ENCODE results near the gene A3GALT2.

The A3GALT2 gene

DNA sequence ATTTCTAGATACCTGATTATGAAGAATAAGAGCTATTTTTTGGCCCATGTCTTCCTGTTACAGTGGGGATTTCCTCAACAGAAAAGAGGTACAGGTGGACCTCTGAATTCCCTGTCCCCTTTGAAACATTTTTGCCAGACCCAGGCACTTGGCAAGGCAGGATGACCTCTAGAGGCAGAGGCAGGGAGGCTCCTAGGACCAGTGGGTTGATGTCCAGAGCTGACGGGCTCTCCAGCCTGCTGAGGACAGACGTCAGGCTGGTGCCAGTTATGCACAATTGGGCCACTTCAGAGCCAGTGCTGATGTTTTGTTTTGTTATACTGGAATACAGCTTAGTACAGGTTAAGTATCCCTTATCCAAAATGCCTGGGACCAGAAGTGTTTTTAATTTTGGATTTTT, 18.5 kb upstream of the A3GALT2 start:
- H3K9ac ChIP-seq (ENCODE audit: low read length): no peak overlapping the region
- no peaks in the 10 kb centered on the region for H3K79me2 ChIP-seq (ENCODE audit: insufficient read depth, low read length)
- H3K4me2 ChIP-seq (ENCODE audit: low read length): no peak overlapping the region
- H3K4me1 ChIP-seq (ENCODE audit: insufficient read depth, low read length, severe bottlenecking): no peaks in the 10 kb centered on the region
- no peaks in the 10 kb centered on the region for H3K9me3 ChIP-seq (ENCODE audit: low read length)
- H3K27ac ChIP-seq (ENCODE audit: low read depth, low read length, poor library complexity, severe bottlenecking): no peak overlapping the region
- no peak overlapping the region for H2AFZ ChIP-seq (ENCODE audit: low read length)
- no peaks in the 10 kb centered on the region for H3K27me3 ChIP-seq (ENCODE audit: insufficient read depth, low read length)
- no peaks in the 10 kb centered on the region for H3K36me3 ChIP-seq (ENCODE audit: insufficient read depth, low read length)
- H3F3A ChIP-seq (ENCODE audit: insufficient read depth, low read length): no peaks in the 10 kb centered on the region
- H3K4me3 ChIP-seq (ENCODE audit: low read depth, low read length, poor library complexity, severe bottlenecking): no peak overlapping the region
- TF ChIP-seq, protein P1, sequence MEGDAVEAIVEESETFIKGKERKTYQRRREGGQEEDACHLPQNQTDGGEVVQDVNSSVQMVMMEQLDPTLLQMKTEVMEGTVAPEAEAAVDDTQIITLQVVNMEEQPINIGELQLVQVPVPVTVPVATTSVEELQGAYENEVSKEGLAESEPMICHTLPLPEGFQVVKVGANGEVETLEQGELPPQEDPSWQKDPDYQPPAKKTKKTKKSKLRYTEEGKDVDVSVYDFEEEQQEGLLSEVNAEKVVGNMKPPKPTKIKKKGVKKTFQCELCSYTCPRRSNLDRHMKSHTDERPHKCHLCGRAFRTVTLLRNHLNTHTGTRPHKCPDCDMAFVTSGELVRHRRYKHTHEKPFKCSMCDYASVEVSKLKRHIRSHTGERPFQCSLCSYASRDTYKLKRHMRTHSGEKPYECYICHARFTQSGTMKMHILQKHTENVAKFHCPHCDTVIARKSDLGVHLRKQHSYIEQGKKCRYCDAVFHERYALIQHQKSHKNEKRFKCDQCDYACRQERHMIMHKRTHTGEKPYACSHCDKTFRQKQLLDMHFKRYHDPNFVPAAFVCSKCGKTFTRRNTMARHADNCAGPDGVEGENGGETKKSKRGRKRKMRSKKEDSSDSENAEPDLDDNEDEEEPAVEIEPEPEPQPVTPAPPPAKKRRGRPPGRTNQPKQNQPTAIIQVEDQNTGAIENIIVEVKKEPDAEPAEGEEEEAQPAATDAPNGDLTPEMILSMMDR (IDR thresholded peaks at IDR 0.05; ENCODE audit: low read length): no peak
- no peak for TF ChIP-seq EZH2 (IDR thresholded peaks at IDR 0.05; ENCODE audit: borderline replicate concordance, low read length)
- H3K9me2 ChIP-seq (ENCODE audit: low read depth, low read length): no peaks in the 10 kb centered on the region
- H4K20me1 ChIP-seq (ENCODE audit: insufficient read depth, low read length): 0 out of 2 replicates have a peak, but pooled peaks cover 2% of the 10 kb centered on the region

DNA sequence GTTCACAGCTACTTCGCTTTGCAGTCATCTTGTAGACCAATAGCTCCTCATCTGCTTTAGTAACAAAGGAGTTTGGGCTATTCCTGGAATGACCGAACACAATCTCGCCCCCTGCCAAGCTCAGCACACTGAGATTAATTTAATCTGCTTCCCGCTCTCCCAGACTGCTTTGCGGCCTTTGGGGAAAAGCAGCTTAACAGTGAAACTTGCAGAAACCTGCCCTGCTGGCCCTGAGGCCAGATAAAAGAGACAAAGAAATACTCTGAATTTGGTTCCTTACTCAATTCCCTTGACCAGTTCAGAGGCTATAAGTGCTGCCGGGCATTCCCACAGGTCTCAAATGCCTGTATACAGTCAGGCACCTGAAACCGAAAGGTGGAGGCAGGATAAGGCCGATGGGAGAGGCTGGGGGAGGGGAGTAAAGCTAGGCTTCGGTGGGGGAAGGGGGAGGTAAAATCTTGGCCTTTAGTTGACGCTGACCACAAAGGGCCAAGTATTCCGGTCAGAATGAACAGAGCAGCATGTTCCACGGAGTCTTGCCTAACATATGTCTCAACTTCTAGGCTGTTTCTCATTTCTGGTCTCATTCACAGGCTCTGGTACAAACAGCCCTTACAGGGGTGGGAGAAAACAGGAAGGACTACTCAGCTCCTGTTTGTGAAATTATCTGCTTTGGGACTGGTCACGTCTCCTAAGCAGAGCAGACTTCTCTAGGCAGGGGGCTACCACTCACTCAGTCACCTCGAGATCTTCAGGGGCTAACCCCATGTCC, 17.7 kb upstream of the A3GALT2 start:
- H2AFZ ChIP-seq (ENCODE audit: low read length): no peak overlapping the region
- no peaks in the 10 kb centered on the region for H3K4me1 ChIP-seq (ENCODE audit: insufficient read depth, low read length, severe bottlenecking)
- no peak overlapping the region for H3K27ac ChIP-seq (ENCODE audit: low read depth, low read length, poor library complexity, severe bottlenecking)
- H3K36me3 ChIP-seq (ENCODE audit: insufficient read depth, low read length): no peaks in the 10 kb centered on the region
- H3F3A ChIP-seq (ENCODE audit: insufficient read depth, low read length): no peaks in the 10 kb centered on the region
- no peak overlapping the region for H3K4me2 ChIP-seq (ENCODE audit: low read length)
- TF ChIP-seq, protein P1 (IDR thresholded peaks at IDR 0.05; ENCODE audit: low read length): no peak
- H3K79me2 ChIP-seq (ENCODE audit: insufficient read depth, low read length): no peaks in the 10 kb centered on the region
- no peak overlapping the region for H3K9ac ChIP-seq (ENCODE audit: low read length)
- H3K4me3 ChIP-seq (ENCODE audit: low read depth, low read length, poor library complexity, severe bottlenecking): no peak overlapping the region
- H3K27me3 ChIP-seq (ENCODE audit: insufficient read depth, low read length): no peaks in the 10 kb centered on the region
- 0 out of 2 replicates have a peak, but pooled peaks cover 2% of the 10 kb centered on the region for H4K20me1 ChIP-seq (ENCODE audit: insufficient read depth, low read length)
- no peaks in the 10 kb centered on the region for H3K9me3 ChIP-seq (ENCODE audit: low read length)
- H3K9me2 ChIP-seq (ENCODE audit: low read depth, low read length): no peaks in the 10 kb centered on the region

DNA sequence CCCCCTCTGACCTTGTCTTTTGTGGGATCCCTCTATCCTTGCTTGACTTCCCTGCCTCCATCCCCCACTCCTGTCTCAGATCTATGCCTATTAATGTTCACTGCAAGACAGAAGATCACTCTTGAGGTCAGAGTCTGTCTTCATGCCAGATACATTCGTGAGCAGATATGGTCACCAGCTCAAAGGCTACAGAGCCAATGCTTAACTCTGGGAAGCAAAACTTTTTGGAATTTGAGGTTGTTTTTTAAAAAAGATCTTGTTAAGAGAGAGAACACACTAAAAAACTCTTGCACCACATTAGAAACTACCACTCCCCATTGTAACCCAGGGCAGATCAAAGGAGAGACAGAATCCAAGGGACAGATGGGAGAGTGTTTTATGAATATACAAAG, 17.1 kb upstream of the A3GALT2 start:
- Histone ChIP-seq H3K4me3 (ENCODE audit: low read depth, low read length, poor library complexity, severe bottlenecking) (no peak overlapping the region), H3K9me2 (ENCODE audit: low read depth, low read length) (no peaks in the 10 kb centered on the region), H3K27me3 (ENCODE audit: insufficient read depth, low read length) (no peaks in the 10 kb centered on the region), H3K9me3 (ENCODE audit: low read length) (no peaks in the 10 kb centered on the region), H3K27ac (ENCODE audit: low read depth, low read length, poor library complexity, severe bottlenecking) (no peak overlapping the region), H3K4me1 (ENCODE audit: insufficient read depth, low read length, severe bottlenecking) (no peaks in the 10 kb centered on the region), H3K4me2 (ENCODE audit: low read length) (no peak overlapping the region), H3F3A (ENCODE audit: insufficient read depth, low read length) (no peaks in the 10 kb centered on the region), H2AFZ (ENCODE audit: low read length) (no peak overlapping the region), H3K36me3 (ENCODE audit: insufficient read depth, low read length) (no peaks in the 10 kb centered on the region), H4K20me1 (ENCODE audit: insufficient read depth, low read length) (0 out of 2 replicates have a peak, but pooled peaks cover 2% of the 10 kb centered on the region), H3K9ac (ENCODE audit: low read length) (no peak overlapping the region), H3K79me2 (ENCODE audit: insufficient read depth, low read length) (no peaks in the 10 kb centered on the region)
- no peak for TF ChIP-seq EZH2 (IDR thresholded peaks at IDR 0.05; ENCODE audit: borderline replicate concordance, low read length)
- TF ChIP-seq, protein P1 (IDR thresholded peaks at IDR 0.05; ENCODE audit: low read length): no peak

Data from OCI-LY1 (cell line).